HepG2 (cell line): Measurements from ENCODE around the gene CPSF4. TPM values are rescaled to one million over a fixed set of nuclear protein-coding genes. Genes with fewer than 3 reads are reported as not detected.

Source experiments
- AFF4 ChIP-seq: sonication (generic); formaldehyde crosslinking; IDR thresholded peaks from 2 replicates; pipeline ENCODE4 v1.4.0; 2020; ENCODE audit warnings: missing genetic modification reagents
- ARNTL ChIP-seq: sonication (generic); formaldehyde crosslinking; IDR thresholded peaks from 2 replicates; pipeline ENCODE4 v1.4.0; 2020; ENCODE audit warnings: mild to moderate bottlenecking, missing genetic modification reagents
- FOXA3 ChIP-seq: IDR thresholded peaks from 2 replicates; pipeline ENCODE4 v1.6.1; 2016; ENCODE audit warnings: missing genetic modification reagents, missing compliant biosample characterization
- KDM4B ChIP-seq: sonication (generic); formaldehyde crosslinking; IDR thresholded peaks from 2 replicates; pipeline ENCODE4 v1.4.0; 2020; ENCODE audit warnings: missing genetic modification reagents
- KLF12 ChIP-seq: sonication (generic); formaldehyde crosslinking; IDR thresholded peaks from 2 replicates; pipeline ENCODE4 v1.4.0; 2020; ENCODE audit warnings: missing genetic modification reagents, borderline replicate concordance
- MXD1 ChIP-seq: sonication (generic); formaldehyde crosslinking; IDR thresholded peaks from 2 replicates; pipeline ENCODE4 v1.4.0; 2020; ENCODE audit warnings: mild to moderate bottlenecking, missing genetic modification reagents
- PREB ChIP-seq: sonication (generic); formaldehyde crosslinking; IDR thresholded peaks from 2 replicates; pipeline ENCODE4 v1.4.0; 2020; ENCODE audit warnings: missing genetic modification reagents
- RELA ChIP-seq: sonication (generic); formaldehyde crosslinking; IDR thresholded peaks from 2 replicates; pipeline ENCODE4 v1.4.0; 2020; ENCODE audit warnings: missing genetic modification reagents
- RFX3 ChIP-seq: IDR thresholded peaks from 2 replicates; pipeline ENCODE4 v1.6.1; 2016; ENCODE audit warnings: missing biosample characterization, missing genetic modification reagents
- SMC3 ChIP-seq: IDR thresholded peaks from 2 replicates; pipeline ENCODE4 v1.6.1; 2011; ENCODE audit warnings: low read length, improper control_type of control experiment
- TAF1 ChIP-seq: sonication (generic); formaldehyde crosslinking; IDR thresholded peaks from 2 replicates; pipeline ENCODE4 v1.4.0; 2020; ENCODE audit warnings: missing genetic modification reagents
- TMF1 ChIP-seq: sonication (generic); formaldehyde crosslinking; IDR thresholded peaks from 2 replicates; pipeline ENCODE4 v1.8.1; 2022; ENCODE audit warnings: low read depth, missing genetic modification reagents
- ZNF138 ChIP-seq: sonication (generic); formaldehyde crosslinking; IDR thresholded peaks from 2 replicates; pipeline ENCODE4 v1.5.0; 2020; ENCODE audit warnings: mild to moderate bottlenecking, low read depth, missing genetic modification reagents
- ZNF180 ChIP-seq: sonication (generic); formaldehyde crosslinking; IDR thresholded peaks from 2 replicates; pipeline ENCODE4 v1.4.0; 2020; ENCODE audit warnings: low read depth, missing genetic modification reagents, borderline replicate concordance
- ZNF30 ChIP-seq: sonication (generic); formaldehyde crosslinking; IDR thresholded peaks from 2 replicates; pipeline ENCODE4 v1.5.0; 2020; ENCODE audit warnings: mild to moderate bottlenecking, missing genetic modification reagents
- ZNF562 ChIP-seq: sonication (generic); formaldehyde crosslinking; IDR thresholded peaks from 2 replicates; pipeline ENCODE4 v1.8.0; 2022; ENCODE audit warnings: missing genetic modification reagents, borderline replicate concordance
- ZNF564 ChIP-seq: sonication (generic); formaldehyde crosslinking; IDR thresholded peaks from 2 replicates; pipeline ENCODE4 v1.8.1; 2023; ENCODE audit warnings: mild to moderate bottlenecking, missing genetic modification reagents
- ZNF775 ChIP-seq: sonication (generic); formaldehyde crosslinking; IDR thresholded peaks from 2 replicates; pipeline ENCODE4 v1.4.0; 2020; ENCODE audit warnings: missing genetic modification reagents, mild to moderate bottlenecking, moderate library complexity, borderline replicate concordance
- polyA plus RNA-seq, 8 experiments: library from polyadenylated mRNA; depleted of rRNA in 3 of 8; stranded (reverse) in 7 of 8; unstranded in 1 of 8; fragments of >200 nt; fragmentation: Illumina TruSeq in 4 of 8; extraction: Trizol in 4 of 8; gene quantifications; 2 replicates each; pipeline versions ENCODE4 v1.2.1 to v1.2.3, GENCODE V29; 2011 to 2016; ENCODE audit warnings: low read depth in 4 of 8, missing spikeins in 1 of 8, mixed read lengths in 1 of 8; ENCODE audit not compliant: insufficient read depth in 1 of 8
- total RNA-seq, 5 experiments: library from RNA; depleted of rRNA; stranded (reverse); fragments of >200 nt; fragmentation: Illumina TruSeq; extraction: Trizol; gene quantifications; 2 replicates each; pipeline ENCODE4 v1.2.3, GENCODE V29; 2016; ENCODE audit warnings: low read depth in 1 of 5
- TF ChIP-seq, protein P1 (sequence below): sonication (generic); formaldehyde crosslinking; IDR thresholded peaks from 2 replicates; pipeline ENCODE4 v1.4.0; 2020; ENCODE audit warnings: missing genetic modification reagents
- TF ChIP-seq, protein P2 (sequence below): fragments of 450-650 bp; IDR thresholded peaks from 2 replicates; pipeline ENCODE4 v1.6.1; 2017
- TF ChIP-seq, protein P3 (sequence below): sonication (generic); formaldehyde crosslinking; IDR thresholded peaks from 2 replicates; pipeline ENCODE4 v1.4.0; 2020; ENCODE audit warnings: mild to moderate bottlenecking, missing genetic modification reagents

CPSF4 gene
- total and polyA plus RNA-seq, 2 of the 13 experiments (the other 11 are each of a cell fraction or from before 2014, with no cell fraction given) = 34.1 to 49.6 TPM

DNA sequence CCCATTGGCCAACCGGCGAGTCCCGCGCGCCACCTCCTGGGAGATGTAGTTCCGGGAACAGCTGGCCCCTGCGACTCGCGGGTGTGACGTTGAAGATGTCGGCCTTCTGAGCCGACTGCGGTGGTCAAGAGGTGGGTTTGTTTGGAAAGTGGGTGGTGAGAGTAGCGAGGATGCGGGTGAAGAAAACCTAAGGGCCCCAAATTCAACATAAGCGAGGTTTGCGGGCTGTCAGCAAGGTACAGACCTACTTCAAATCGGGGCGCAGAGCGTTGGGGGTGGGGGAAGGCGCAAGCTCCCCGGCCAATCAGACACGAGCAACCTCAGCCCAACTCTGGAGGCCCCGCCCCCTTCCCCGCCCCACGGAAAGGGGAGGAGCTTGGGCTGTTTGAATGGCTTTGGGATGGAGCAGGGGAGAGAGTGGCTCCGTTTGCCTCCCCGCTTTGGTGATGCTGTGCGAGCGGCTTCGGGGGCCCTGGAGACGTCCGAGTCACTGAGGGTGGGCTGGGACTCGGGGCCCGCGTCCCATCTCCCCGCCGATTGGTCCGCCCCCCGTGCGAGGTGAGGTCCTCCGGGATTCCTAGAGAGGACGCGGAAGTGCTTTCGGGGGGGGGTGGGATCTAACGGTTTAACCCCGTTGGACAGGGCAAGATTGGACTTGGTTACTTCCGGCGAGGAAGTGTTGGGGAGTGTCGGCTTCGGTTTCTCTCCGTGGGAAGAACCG is 66.0 kb downstream of the CPSF4 start, which contains the start of gene ZKSCAN5 (continued):
- no peak for TF ChIP-seq PREB (CRISPR knock-in tag)
- TF ChIP-seq FOXA3 (CRISPR knock-in tag) = peak; percentile 27; the same call in 1 of the 2 replicates
- TF ChIP-seq, protein P1, sequence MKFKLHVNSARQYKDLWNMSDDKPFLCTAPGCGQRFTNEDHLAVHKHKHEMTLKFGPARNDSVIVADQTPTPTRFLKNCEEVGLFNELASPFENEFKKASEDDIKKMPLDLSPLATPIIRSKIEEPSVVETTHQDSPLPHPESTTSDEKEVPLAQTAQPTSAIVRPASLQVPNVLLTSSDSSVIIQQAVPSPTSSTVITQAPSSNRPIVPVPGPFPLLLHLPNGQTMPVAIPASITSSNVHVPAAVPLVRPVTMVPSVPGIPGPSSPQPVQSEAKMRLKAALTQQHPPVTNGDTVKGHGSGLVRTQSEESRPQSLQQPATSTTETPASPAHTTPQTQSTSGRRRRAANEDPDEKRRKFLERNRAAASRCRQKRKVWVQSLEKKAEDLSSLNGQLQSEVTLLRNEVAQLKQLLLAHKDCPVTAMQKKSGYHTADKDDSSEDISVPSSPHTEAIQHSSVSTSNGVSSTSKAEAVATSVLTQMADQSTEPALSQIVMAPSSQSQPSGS (CRISPR knock-in tag) = no peak
- no peak for TF ChIP-seq ZNF775 (CRISPR knock-in tag)
- TF ChIP-seq MXD1 (CRISPR knock-in tag) = no peak; the same call in 1 of the 2 replicates
- TF ChIP-seq KLF12 (CRISPR knock-in tag) = no peak; the same call in 1 of the 2 replicates
- no peak for TF ChIP-seq RELA (CRISPR knock-in tag)
- TF ChIP-seq, protein P2, sequence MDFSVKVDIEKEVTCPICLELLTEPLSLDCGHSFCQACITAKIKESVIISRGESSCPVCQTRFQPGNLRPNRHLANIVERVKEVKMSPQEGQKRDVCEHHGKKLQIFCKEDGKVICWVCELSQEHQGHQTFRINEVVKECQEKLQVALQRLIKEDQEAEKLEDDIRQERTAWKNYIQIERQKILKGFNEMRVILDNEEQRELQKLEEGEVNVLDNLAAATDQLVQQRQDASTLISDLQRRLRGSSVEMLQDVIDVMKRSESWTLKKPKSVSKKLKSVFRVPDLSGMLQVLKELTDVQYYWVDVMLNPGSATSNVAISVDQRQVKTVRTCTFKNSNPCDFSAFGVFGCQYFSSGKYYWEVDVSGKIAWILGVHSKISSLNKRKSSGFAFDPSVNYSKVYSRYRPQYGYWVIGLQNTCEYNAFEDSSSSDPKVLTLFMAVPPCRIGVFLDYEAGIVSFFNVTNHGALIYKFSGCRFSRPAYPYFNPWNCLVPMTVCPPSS = no peak
- no peak for TF ChIP-seq RFX3
- TF ChIP-seq ZNF564 (CRISPR knock-in tag) = peak; percentile 62; the same call in 1 of the 2 replicates
- TF ChIP-seq ARNTL = 0 out of 2 replicates have a peak, but pooled peaks have one; percentile 42
- TF ChIP-seq AFF4 (CRISPR knock-in tag) = no peak
- TF ChIP-seq KDM4B (CRISPR knock-in tag) = no peak
- no peak for TF ChIP-seq ZNF180 (CRISPR knock-in tag)
- TF ChIP-seq TAF1 (CRISPR knock-in tag) = peak; percentile 74; the same call in 1 of the 2 replicates
- TF ChIP-seq ZNF30 = no peak
- TF ChIP-seq SMC3 = no peak
- 0 out of 2 replicates have a peak, but pooled peaks have one; percentile 41 for TF ChIP-seq ZNF138 (CRISPR knock-in tag)
- no peak for TF ChIP-seq TMF1 (CRISPR knock-in tag)
- TF ChIP-seq, protein P3, sequence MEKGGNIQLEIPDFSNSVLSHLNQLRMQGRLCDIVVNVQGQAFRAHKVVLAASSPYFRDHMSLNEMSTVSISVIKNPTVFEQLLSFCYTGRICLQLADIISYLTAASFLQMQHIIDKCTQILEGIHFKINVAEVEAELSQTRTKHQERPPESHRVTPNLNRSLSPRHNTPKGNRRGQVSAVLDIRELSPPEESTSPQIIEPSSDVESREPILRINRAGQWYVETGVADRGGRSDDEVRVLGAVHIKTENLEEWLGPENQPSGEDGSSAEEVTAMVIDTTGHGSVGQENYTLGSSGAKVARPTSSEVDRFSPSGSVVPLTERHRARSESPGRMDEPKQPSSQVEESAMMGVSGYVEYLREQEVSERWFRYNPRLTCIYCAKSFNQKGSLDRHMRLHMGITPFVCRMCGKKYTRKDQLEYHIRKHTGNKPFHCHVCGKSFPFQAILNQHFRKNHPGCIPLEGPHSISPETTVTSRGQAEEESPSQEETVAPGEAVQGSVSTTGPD = no peak
- no peak for TF ChIP-seq ZNF562 (CRISPR knock-in tag)
